NCI-H446 treated with DMSO at 0.1 percent for 48 hours (cell line): ENCODE results near the gene MKI67.
"Not testable (repeated sequence)": the region's sequence is repeated elsewhere in the genome, so short reads cannot be mapped to it uniquely, and the experiment has no call there.

Experiments
- DNase-seq: peaks from one replicate; lab custom pipeline; 2025; lab: John Stamatoyannopoulos, UW

MKI67 gene

GRCh38 chr10:128147669-128148068, 21.4 kb upstream of the MKI67 start:
- no peak for DNase-seq

- DNase-seq: no peak
These were observed 20.8 kb upstream of the MKI67 start for GRCh38 chr10:128147064-128147463.

- DNase-seq: no peak
These were observed 18.3 kb upstream of the MKI67 start for GRCh38 chr10:128144547-128144946.

- DNase-seq: no peak
These were observed 17.3 kb upstream of the MKI67 start for GRCh38 chr10:128143531-128143930.

- no peak for DNase-seq
These were observed 14.2 kb upstream of the MKI67 start for GRCh38 chr10:128140425-128140824.

- not testable (repeated sequence) for DNase-seq
These were observed 12.2 kb upstream of the MKI67 start for GRCh38 chr10:128138429-128138828.

DNA sequence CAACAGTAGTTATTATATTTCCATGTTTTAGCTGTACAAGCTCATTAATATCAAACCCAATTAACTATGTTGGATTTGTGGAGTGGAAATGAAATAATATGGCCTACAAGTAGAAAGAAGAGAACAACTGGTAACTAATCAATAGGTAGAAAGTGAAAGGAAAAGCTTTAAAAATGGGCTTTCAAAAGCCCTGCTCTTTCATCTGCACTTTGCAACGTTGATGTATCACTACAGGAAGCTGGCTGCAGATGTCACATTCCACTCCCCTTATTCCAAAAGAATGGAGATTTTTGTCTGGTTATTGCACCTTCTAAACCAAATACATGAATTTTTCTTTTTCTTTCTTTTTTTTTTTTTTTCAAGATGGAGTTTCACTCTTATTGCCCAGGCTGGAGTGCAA, 11.7 kb upstream of the MKI67 start:
- DNase-seq: no peak

DNA sequence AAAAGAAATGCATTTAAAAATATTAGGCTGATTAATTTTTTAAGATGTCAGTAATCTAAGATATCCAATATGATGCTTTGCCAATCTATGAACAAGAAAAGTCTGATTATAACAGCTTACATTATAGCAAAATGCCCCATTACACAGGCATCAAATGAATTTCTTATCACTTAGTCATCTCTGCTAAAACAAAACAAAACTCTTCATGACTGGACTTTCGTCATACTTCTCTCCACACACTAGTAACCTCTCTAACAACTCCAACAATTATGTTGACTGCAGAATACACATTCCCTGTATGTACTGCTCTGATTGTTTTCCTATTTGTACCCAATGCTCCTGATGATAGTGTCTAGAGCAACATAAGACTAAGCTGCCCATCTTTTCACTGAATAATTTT, 3.8 kb upstream of the MKI67 start:
- no peak for DNase-seq

DNA sequence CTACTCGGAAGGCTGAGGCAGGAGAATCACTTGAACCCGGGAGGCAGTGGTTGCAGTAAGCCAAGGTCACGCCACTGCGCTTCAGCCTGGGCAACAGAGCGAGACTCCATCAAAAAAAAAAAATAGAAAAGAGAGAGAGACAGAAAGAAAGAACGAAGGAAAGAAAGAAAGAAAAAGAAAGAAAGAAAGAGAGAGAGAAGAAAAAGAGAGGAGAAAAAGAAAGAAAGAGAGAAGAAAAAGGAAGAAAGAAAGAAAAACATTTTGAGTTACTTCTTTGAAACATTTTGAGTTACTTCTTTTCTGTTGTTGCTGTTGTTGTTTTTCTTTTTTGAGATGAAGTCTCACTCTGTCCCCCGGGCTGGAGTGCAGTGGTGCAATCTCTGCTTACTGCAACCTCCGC, 2.4 kb upstream of the MKI67 start:
- DNase-seq: no peak

- DNase-seq: no peak
These were observed 743 bp downstream of the MKI67 start for GRCh38 chr10:128125416-128125943.

- no peak for DNase-seq
These were observed 1.3 kb downstream of the MKI67 start for GRCh38 chr10:128124813-128125403.

DNA sequence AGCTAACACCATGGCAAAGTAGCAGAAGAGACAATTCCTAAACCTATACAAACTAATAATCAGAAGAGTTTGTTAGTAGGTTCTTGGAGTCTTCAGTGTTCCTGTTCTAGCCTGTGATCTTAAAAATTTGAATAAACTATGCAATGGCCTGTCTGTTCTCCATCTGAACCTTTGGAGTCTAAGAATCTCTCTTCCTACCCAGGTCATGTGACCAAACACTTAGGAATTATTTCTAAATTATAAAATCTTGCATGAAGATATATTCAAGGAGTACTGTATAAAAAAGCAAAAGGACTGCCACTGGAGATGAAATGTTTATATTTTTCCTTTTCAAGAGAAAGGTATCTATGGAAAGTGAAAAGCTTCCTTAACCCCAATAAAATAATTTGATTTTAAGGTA, 2.4 kb downstream of the MKI67 start:
- DNase-seq: no peak

GRCh38 chr10:128122931-128123330, 3.3 kb downstream of the MKI67 start:
- no peak for DNase-seq

- DNase-seq: no peak
These were observed 4.3 kb downstream of the MKI67 start for GRCh38 chr10:128121750-128122412.

DNA sequence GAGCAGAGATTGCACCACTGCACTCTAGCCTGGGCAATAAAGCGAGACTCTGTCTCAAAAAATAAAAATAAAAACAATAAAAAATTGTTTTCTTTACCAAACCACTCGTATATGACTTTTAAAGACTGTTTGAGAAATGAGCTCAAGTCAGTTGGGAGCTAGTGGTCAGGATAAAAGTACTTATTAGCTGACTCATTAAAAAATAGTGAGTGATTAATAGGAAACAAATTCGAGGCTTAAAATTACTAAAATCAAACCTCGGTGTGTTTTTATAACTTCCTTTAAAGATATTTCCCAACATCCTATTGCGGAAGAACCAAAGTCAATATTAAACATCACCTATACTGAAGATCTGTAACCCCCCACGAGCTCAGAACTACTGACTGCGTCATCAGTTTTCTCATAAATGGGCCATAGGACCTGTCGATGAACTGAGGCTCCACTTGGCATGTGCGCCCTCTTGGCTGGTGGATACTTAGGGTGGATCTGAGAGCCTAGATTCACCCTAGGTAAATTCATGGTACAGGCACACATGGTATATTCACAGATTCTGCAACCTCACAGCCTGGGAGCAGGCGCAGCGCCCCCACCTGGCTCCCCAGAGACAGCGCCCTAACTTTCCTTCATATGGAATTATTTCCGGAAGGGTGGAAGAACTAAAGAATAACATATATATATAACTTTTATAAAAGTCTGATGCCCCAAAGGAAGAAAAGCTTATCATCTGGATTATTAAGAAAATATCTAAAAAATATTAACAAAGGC, 9.2 kb downstream of the MKI67 start:
- no peak for DNase-seq

DNA sequence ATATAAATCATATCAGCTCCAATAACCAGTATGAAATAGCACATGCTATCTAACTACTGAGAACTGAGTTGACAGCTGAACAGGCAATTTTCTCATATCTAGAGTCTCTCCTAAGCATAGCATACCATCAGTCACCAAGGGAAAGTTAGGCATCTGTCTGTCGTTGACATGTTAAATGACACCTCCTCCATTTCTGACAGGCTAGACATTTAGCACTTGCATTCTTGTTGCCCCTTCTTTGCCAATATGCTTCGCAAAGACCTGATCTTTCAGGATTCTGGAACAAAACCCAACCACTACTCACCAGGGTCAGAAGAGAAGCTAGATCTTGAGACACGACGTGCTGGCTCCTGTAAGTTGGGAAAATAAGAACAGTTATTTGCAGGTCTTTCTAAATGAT, 10.0 kb downstream of the MKI67 start:
- no peak for DNase-seq

DNA sequence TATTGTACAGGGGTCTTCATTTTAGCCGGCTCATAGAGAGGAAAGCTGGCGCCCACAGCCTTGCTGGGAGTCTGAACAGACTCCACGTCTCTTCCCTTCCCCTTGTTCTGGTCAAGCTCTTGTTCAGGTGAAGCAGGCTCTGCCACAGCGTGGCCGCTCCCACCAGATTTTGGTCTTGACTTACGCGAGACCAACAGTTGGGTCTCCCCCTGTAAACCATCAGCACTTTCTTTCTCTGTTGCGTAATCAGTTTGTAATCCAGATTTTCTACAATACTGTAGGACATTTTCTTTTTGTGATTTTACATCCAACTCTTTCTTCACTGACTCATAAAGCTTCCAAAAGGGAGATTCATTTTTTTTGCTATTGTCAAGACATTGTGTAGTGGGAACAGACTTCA, 10.9 kb downstream of the MKI67 start:
- DNase-seq: no peak

- DNase-seq: no peak
These were observed 11.3 kb downstream of the MKI67 start for GRCh38 chr10:128114901-128115300.

DNA sequence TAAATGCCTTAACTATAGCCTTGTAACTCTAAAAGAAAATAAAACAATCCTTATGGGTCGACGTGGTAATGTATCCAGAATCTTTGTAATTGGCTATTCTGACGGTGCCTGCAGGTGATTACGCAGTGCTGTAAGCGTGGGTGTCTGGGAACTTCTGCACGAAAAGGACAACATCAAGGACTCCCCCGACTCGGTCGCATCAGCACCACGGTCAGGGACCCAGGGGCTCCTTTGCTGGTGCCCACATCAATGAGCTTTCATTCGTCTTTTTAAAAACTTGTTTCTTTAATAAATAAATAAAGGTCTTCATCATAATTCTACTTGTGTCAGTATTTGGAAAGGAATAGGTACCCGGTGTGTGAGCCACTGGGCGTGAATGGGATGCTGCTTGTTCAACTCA, 13.2 kb downstream of the MKI67 start:
- DNase-seq: no peak

DNA sequence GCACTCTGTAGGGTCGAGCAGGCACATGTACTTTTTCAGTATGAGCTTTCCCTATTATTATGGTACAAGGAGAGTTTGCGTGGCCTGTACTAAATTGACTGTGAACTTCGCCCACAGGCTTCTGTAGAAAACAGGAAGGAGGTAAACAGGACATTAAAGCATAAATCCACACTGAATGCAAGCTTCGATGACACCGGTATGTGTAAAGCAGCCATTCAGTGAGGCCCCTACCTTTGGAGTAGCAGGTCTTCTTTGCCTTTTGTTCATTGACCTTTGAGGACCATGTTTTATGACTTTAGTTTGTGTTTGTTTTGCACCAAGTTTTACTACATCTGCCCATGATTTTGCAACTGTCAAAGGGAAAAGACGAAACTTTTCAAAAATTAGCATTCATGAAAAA, 14.5 kb downstream of the MKI67 start:
- no peak for DNase-seq

DNA sequence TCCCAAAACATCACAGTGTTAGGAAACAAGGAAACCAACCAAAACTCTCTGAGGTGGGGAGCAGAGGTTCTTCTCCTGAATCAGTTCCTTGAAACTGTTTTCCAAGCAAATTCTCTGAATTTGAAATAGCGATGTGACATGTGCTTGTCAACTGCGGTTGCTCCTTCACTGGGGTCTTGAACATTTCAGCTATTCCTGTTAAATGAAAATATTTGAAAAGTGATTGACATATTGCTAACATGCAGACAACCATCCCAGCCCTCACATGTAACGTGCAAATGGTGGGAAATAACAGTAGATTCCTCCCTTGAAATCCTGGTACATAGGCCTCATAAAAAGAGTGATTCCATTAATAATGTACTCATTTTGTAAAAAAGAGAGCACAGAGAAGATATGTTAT, 15.9 kb downstream of the MKI67 start:
- DNase-seq: no peak

DNA sequence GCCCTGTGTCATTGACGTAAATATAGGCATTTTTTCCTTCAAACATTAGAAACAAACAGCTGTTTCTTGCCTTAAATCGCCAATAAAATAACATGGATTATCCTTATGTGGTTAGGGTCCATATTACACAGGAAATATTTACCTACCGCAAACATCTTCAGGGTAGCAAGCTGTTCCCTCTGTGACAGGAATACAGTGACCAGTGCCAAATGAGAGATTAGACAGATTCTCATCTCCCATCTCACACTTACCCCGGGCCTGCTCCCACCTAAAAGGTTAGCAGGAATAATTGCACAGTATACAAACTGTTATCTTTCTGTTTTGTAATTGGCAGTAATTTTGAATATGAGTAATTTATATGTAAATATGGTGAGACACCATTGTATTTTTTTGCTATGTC, 16.5 kb downstream of the MKI67 start:
- DNase-seq: no peak

GRCh38 chr10:128105383-128105782, 20.8 kb downstream of the MKI67 start:
- DNase-seq: no peak
